ENCODE measurements around the gene DLGAP4. TPM values are rescaled to one million over a fixed set of nuclear protein-coding genes. Genes with fewer than 3 reads are reported as not detected.

The DLGAP4 gene
- total and polyA plus RNA-seq, 12 donors = 34.0 to 74.4 (median 55.6) TPM

GRCh38 chr20:36467076-36467999 lies 161.2 kb downstream of the DLGAP4 start:
- peaks cover 43 to 95% (median 93%) of the 10 kb centered on the region in 9 donors for H3K4me1 ChIP-seq
- H3K27me3 ChIP-seq = no peaks in the 10 kb centered on the region
- H3K27ac ChIP-seq = peak overlapping the region in 9 of 10 donors; percentile 36 to 100 (median 99)
- H3K4me3 ChIP-seq = no peak overlapping the region
- no peaks in the 10 kb centered on the region for H3K9me3 ChIP-seq
- ATAC-seq (peak in 7 of 8 donors; percentile 6 to 49 (median 14)), DNase-seq (peak; percentile 51 to 65)
- TF ChIP-seq, protein P1, sequence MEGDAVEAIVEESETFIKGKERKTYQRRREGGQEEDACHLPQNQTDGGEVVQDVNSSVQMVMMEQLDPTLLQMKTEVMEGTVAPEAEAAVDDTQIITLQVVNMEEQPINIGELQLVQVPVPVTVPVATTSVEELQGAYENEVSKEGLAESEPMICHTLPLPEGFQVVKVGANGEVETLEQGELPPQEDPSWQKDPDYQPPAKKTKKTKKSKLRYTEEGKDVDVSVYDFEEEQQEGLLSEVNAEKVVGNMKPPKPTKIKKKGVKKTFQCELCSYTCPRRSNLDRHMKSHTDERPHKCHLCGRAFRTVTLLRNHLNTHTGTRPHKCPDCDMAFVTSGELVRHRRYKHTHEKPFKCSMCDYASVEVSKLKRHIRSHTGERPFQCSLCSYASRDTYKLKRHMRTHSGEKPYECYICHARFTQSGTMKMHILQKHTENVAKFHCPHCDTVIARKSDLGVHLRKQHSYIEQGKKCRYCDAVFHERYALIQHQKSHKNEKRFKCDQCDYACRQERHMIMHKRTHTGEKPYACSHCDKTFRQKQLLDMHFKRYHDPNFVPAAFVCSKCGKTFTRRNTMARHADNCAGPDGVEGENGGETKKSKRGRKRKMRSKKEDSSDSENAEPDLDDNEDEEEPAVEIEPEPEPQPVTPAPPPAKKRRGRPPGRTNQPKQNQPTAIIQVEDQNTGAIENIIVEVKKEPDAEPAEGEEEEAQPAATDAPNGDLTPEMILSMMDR (IDR thresholded peaks at IDR 0.05) = no peak
- intact Hi-C loops (cut with DNase I) = loop anchor here in 5 of 10 donors (2.0 to 10.0 kb wide), 4 partner anchors 13 to 277 kb away; partner anchors contain the start of genes RAB5IF (in 2 of the 5), MYL9 (in 1 of the 5) and NDRG3 (in 1 of the 5)
- 16 to 22% methylated on average over 8 of the region's 8 CpGs for WGBS, 2 donors
- peaks cover 0 to 13% (median 0%) of the 10 kb centered on the region in 9 donors for H3K36me3 ChIP-seq

DNA sequence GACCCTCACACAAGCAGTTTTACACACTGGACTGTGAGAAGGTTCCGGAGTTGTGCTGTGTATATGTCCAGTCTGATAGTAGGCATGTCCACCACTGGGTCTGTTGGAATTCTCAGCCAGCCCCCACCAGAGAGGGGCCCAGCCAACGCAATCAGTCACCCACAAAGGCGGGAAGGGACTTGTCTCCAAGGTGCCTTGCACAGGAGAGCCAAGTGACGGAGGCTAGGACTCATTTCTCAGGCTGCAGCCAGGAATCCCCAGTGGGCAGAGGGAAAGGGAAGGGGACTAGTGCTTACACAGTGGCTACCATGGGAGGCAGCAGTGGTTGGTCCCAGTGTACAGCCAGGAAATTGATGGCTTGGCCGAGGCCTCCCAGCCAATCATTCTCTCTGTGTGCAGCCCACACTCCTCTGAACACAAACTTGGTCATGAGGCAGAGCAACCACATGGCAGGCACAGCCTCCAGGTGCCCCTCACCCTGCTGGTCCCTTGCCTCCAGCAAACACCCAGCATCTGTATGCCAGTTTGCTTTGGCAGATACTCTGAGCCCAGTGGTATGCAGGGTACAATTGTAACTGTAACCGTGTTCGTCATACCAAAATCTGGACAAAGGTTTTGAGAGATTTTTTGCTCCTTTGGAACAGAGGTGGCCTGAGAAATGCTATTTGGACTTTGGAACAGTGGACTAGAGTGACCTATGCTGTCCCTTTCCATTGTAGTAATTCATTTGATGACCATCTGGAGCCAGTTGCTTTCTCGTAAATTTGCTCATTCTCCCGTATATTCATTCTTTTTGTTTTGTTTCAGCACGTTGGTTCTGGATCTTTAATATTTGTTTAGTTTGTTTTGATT lies 162.2 kb downstream of the DLGAP4 start:
- TF ChIP-seq, protein P1 (IDR thresholded peaks at IDR 0.05) = peak in 2 of 9 donors; percentile 8 to 11
- intact Hi-C loops (cut with DNase I) = loop anchor here in 4 of 10 donors (10.0 kb wide), 3 partner anchors 76 to 276 kb away; partner anchors contain the start of genes RAB5IF (in 2 of the 4), MYL9 (in 1 of the 4) and NDRG3 (in 1 of the 4)
- H3K27ac ChIP-seq = peak overlapping the region in 9 of 10 donors; percentile 4 to 100 (median 99)
- peak in 7 of 8 donors; percentile 6 to 58 (median 43) for ATAC-seq
- no peaks in the 10 kb centered on the region for H3K27me3 ChIP-seq
- no peak for DNase-seq
- 56 to 61% methylated on average over 10 of the region's 10 CpGs for WGBS, 2 donors
- no peaks in the 10 kb centered on the region for H3K9me3 ChIP-seq
- H3K4me3 ChIP-seq = no peak overlapping the region
- H3K36me3 ChIP-seq = peaks cover 0 to 13% (median 0%) of the 10 kb centered on the region in 9 donors
- peaks cover 53 to 100% (median 98%) of the 10 kb centered on the region in 9 donors for H3K4me1 ChIP-seq

DNA sequence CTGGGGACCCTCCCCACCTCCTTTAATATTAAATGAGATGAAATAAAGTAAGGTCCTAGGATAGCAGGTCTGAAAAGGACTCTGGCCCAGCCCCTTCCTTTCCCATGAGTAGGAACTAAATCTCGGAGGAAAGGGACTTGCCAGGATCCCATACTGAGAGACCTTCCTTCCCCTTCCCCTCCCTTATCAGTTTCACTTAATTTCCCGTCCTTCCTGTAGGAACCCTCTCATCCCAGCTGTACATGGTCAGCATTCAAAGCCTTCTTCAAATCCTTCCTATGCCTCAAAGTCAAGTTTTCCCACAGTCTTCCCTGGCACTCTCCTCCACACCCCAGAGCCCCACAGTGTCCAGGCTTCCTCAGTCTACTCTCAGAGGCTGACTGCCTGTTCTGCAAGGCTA lies 163.8 kb downstream of the DLGAP4 start:
- TF ChIP-seq, protein P1 (IDR thresholded peaks at IDR 0.05) = no peak

More for the DNA sequence above, 163.8 kb downstream of the DLGAP4 start:
- ATAC-seq (no peak), DNase-seq (no peak)
- Histone ChIP-seq H3K4me3 (no peak overlapping the region), H3K4me1 (peaks cover 55 to 100% (median 98%) of the 10 kb centered on the region in 9 donors), H3K27me3 (no peaks in the 10 kb centered on the region), H3K36me3 (peaks cover 0 to 17% (median 0%) of the 10 kb centered on the region in 9 donors), H3K9me3 (no peaks in the 10 kb centered on the region), H3K27ac (peak overlapping the region in 3 of 10 donors; percentile 3 to 79 (median 38))
- WGBS, 2 donors = 25 to 32% methylated on average over 2 of the region's 2 CpGs
- intact Hi-C loops (cut with DNase I) = loop anchor here in 5 of 10 donors (10.0 kb wide), 4 partner anchors 65 to 275 kb away; partner anchors contain the start of genes RAB5IF (in 2 of the 5), MYL9 (in 1 of the 5) and NDRG3 (in 1 of the 5)

Measured in heart right ventricle (tissue), 16 donors.